GM06990 (cell line): ENCODE data around the gene CAMTA1.

ENCODE experiments used
- DNase-seq: peaks from one replicate; pipeline ENCODE4 v3.0.0-alpha.2; 2011; ENCODE audit not compliant: insufficient read length; ENCODE audit errors: extremely low read depth
- H3K27me3 ChIP-seq: replicated peaks from 2 replicates; pipeline ENCODE4 v1.6.0; 2011; ENCODE audit warnings: low read length; ENCODE audit not compliant: control insufficient read depth, insufficient read depth
- H3K36me3 ChIP-seq: 2 replicates; pipeline ENCODE4 v1.5.1; 2011; ENCODE audit warnings: low read length; ENCODE audit not compliant: control insufficient read depth, insufficient read depth
- H3K4me3 ChIP-seq: replicated peaks from 2 replicates; pipeline ENCODE4 v1.5.1; 2011; ENCODE audit warnings: low read depth, mild to moderate bottlenecking, control low read depth, low read length
- TF ChIP-seq, protein P1 (sequence below): IDR thresholded peaks from 2 replicates; pipeline ENCODE4 v1.5.1; 2011; ENCODE audit warnings: low read length, control low read depth, mild to moderate bottlenecking, inconsistent platforms; ENCODE audit not compliant: insufficient read depth, poor library complexity, severe bottlenecking

Gene CAMTA1

GRCh38 chr1:7300893-7301663 is 515.8 kb downstream of the CAMTA1 start:
- H3K27me3 ChIP-seq = no peaks in the 10 kb centered on the region; the same call in 1 of the 2 replicates
- no peak overlapping the region for H3K4me3 ChIP-seq
- DNase-seq = no peak
- no peaks in the 10 kb centered on the region for H3K36me3 ChIP-seq
- TF ChIP-seq, protein P1, sequence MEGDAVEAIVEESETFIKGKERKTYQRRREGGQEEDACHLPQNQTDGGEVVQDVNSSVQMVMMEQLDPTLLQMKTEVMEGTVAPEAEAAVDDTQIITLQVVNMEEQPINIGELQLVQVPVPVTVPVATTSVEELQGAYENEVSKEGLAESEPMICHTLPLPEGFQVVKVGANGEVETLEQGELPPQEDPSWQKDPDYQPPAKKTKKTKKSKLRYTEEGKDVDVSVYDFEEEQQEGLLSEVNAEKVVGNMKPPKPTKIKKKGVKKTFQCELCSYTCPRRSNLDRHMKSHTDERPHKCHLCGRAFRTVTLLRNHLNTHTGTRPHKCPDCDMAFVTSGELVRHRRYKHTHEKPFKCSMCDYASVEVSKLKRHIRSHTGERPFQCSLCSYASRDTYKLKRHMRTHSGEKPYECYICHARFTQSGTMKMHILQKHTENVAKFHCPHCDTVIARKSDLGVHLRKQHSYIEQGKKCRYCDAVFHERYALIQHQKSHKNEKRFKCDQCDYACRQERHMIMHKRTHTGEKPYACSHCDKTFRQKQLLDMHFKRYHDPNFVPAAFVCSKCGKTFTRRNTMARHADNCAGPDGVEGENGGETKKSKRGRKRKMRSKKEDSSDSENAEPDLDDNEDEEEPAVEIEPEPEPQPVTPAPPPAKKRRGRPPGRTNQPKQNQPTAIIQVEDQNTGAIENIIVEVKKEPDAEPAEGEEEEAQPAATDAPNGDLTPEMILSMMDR = no peak

DNA sequence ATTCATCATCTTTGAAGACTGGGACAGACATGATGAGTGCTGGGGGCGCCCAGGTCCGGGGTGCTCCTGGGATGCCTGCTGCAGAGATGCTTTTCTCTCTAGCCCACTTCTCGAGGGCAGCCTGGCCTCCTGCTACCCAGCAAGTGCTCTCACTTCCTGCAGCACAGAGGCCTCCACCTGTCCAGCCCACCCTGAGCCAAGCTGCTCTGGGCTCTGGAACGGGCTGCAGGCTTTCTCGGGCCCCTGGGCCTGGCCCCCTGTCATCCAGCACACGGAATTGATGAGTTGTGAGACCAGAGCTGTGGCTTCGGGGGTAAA is 516.4 kb downstream of the CAMTA1 start:
- Histone ChIP-seq H3K27me3 (no peaks in the 10 kb centered on the region; the same call in 1 of the 2 replicates), H3K36me3 (no peaks in the 10 kb centered on the region), H3K4me3 (no peak overlapping the region)
- DNase-seq = no peak
- TF ChIP-seq, protein P1 = no peak

DNA sequence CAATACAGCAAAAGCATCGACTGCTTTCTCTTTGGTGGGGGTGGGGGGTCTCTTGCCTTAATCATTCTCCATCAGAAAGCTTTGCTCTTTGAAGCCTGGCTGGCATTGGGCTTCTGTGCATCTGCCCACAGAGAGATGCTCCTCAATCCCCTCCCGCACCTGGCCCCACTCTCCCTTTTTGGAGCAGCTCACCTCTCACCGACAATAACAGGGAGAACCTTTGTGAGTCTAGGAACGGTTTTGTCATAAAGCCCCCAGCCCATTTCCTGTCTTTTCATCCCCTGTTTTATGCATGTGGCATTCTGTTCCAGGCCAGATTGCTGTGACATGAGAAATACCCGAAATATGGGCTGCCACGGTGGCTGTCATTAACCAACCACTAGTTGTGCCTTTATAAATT is 516.9 kb downstream of the CAMTA1 start:
- DNase-seq = no peak
- TF ChIP-seq, protein P1 = no peak
- Histone ChIP-seq H3K4me3 (no peak overlapping the region), H3K27me3 (no peaks in the 10 kb centered on the region; the same call in 1 of the 2 replicates), H3K36me3 (no peaks in the 10 kb centered on the region)

GRCh38 chr1:7302873-7303272 is 517.6 kb downstream of the CAMTA1 start:
- no peak for DNase-seq
- TF ChIP-seq, protein P1 = no peak
- no peak overlapping the region for H3K4me3 ChIP-seq
- no peaks in the 10 kb centered on the region for H3K36me3 ChIP-seq
- H3K27me3 ChIP-seq = no peaks in the 10 kb centered on the region; the same call in 1 of the 2 replicates

DNA sequence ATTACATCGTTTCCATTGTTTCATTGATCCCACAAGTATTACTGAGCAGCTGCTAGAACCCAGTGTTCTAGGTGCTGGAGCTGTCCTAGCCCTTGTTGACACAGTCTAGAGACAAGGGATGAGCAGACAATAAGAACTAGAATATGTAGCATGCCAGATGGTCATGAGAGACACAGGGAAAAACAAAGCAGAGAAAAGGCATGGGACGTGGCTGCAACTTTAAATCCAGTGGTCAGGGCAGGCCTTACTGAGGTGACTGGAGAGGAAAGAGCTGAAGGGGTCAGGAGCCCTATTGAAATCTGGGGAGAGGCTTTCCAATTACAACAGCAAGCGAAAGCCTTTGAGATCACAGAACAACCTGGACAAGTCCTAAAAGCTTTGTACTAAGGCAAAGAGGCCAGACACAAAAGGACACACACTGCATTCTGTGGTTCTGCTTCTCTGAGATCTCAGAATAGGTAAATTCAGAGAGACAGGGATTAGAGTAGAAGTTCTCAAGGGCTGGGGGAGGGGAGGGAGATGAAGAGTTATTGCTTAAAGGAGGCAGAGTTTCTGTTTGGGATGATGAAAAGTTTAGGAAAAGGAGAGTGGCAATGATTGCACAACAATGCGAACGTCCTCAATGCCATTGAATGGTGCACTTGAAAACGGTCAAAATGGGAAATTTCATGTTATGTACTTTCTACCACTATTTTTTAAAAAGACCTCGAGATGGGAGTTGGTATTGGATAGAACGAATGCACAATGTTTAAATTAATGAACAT is 518.5 kb downstream of the CAMTA1 start:
- no peaks in the 10 kb centered on the region; the same call in 1 of the 2 replicates for H3K27me3 ChIP-seq
- no peak for DNase-seq
- no peaks in the 10 kb centered on the region for H3K36me3 ChIP-seq
- H3K4me3 ChIP-seq = no peak overlapping the region
- TF ChIP-seq, protein P1 = no peak
